SK-N-MC (cell line): ENCODE data around the gene AQP6.

Experiments
- EZH2 ChIP-seq: fragments of 200-600 bp; sonication (generic); IDR thresholded peaks from one replicate; pipeline ENCODE4 v1.6.1; 2017; ENCODE audit warnings: antibody characterized with exemption
- FOXP2 ChIP-seq: optimal IDR thresholded peaks from 2 replicates; pipeline ENCODE3; 2011; ENCODE audit warnings: mild to moderate bottlenecking, moderate library complexity; ENCODE audit not compliant: insufficient read depth; ENCODE audit errors: extremely low read length, control extremely low read depth
- POLR2AphosphoS5 ChIP-seq: IDR thresholded peaks from 2 replicates; pipeline ENCODE4 v1.6.1; 2012; ENCODE audit warnings: mild to moderate bottlenecking, low read depth, low read length, borderline replicate concordance

- TF ChIP-seq EZH2: no peak
- TF ChIP-seq POLR2AphosphoS5: no peak
- TF ChIP-seq FOXP2: no peak
These were observed 8.0 kb downstream of the AQP6 start for GRCh38 chr12:49980501-49981349.
